ENCODE measurements around the gene FRMD8.

FRMD8 gene

DNA sequence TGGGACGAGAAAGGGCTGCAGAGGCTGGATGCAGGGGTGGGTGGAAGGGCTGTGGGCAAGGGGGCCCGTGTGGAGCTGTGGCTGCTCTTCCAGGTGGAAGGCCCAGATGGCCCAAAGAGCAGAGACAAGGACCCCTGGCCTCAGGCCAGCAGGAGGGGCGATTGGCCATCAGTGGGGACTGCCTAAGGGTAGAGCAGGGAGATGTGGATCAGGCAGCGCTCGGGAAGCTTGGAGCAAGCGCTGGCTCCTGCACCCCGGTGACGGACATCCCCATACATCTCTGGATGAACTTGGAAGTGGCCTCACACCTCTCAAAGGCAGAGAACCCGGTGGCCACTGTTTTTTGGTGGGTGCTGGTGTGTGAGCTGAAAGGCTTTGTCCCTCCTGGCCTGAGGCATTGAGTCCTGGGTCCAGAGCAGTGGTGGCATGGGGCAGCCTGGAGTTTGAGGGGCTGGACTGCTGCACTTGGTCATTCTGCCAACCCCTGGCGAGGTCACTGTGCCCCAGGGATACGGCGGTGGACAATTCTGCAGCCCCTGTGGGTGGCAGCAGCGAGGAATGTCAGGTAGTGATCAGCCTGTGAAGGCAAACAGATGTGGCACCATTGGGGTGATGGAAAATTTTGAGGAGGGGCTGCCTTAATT, 5.9 kb downstream of the FRMD8 start:
- in situ Hi-C loops (cut with HindIII; ENCODE audit: low sequenced_read_pairs) = no loop called here
- TF ChIP-seq, protein P1, sequence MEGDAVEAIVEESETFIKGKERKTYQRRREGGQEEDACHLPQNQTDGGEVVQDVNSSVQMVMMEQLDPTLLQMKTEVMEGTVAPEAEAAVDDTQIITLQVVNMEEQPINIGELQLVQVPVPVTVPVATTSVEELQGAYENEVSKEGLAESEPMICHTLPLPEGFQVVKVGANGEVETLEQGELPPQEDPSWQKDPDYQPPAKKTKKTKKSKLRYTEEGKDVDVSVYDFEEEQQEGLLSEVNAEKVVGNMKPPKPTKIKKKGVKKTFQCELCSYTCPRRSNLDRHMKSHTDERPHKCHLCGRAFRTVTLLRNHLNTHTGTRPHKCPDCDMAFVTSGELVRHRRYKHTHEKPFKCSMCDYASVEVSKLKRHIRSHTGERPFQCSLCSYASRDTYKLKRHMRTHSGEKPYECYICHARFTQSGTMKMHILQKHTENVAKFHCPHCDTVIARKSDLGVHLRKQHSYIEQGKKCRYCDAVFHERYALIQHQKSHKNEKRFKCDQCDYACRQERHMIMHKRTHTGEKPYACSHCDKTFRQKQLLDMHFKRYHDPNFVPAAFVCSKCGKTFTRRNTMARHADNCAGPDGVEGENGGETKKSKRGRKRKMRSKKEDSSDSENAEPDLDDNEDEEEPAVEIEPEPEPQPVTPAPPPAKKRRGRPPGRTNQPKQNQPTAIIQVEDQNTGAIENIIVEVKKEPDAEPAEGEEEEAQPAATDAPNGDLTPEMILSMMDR (IDR thresholded peaks at IDR 0.05; ENCODE audit: low read depth, low read length) = no peak
- no peak overlapping the region for H3K4me3 ChIP-seq (ENCODE audit: low read depth, low read length)
- no peak for DNase-seq (ENCODE audit: low read depth, low spot score)

DNA sequence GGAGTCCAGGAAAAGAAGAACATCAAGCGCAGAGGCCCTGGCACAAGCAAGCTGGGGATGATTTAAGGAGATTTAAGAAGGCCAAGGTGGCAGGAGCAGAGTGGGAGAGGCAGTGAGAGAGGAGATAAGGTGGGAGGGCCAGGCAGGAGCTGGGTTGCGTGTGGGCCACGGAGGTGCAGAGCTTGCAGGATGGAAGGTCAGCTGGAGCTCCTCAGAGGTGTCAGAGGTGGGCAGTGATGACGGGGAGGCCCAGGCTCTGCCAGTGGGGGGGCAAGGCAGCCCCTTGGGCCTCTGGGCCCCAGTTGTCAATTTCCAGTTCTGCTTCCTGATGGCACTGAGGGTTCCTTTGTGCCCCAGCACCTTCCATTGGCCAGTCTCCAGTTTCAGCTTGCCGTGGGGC, 6.5 kb downstream of the FRMD8 start:
- TF ChIP-seq, protein P1 (IDR thresholded peaks at IDR 0.05; ENCODE audit: low read depth, low read length) = no peak
- H3K4me3 ChIP-seq (ENCODE audit: low read depth, low read length) = no peak overlapping the region
- in situ Hi-C loops (cut with HindIII; ENCODE audit: low sequenced_read_pairs) = no loop called here
- no peak for DNase-seq (ENCODE audit: low read depth, low spot score)

DNA sequence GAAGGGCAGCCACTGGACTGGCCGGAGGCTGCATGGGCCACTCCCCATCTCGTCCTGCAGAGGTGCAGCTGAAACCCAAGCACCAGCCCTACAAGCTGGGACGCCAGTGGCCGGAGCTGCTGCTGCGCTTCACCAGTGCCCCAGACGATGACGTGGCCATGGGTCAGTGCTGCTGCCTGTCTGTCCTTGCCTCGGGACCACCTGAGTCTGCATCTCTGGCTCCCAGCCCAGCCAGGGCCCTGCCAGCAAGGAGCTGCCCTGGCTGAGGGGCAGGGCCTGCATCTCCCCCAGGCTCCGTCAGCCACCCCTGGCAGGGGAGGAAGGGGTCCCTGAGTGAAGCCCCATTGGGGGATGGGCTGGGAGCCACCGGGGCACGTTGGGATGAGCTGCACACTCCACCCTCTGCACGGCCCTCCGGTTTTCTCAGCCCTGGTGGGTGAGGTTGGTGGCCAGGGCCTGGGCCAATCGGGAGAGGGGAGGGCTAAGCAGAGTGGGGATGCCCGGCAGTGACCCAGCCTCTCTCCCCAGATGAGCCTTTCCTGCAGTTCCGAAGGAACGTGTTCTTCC, 7.2 kb downstream of the FRMD8 start:
- TF ChIP-seq, protein P1 (IDR thresholded peaks at IDR 0.05; ENCODE audit: low read depth, low read length) = no peak
- no peak for DNase-seq (ENCODE audit: low read depth, low spot score)
- H3K4me3 ChIP-seq (ENCODE audit: low read depth, low read length) = no peak overlapping the region
- in situ Hi-C loops (cut with HindIII; ENCODE audit: low sequenced_read_pairs) = no loop called here

DNA sequence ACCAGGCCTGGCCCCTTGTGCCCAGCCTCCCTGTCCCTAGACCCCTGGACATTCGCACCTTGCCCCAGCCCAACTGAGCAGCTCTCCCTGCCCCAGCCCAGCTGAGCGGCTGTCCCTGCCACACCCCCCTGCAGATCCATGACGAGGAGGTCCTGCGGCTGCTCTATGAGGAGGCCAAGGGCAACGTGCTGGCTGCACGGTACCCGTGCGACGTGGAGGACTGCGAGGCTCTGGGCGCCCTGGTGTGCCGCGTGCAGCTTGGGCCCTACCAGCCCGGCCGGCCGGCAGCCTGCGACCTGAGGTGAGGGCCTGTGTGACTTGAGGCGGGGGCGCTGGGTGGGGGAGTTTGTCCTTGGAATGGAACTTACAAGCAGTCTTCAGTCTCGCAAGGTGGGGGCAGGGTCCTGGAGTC, 7.7 kb downstream of the FRMD8 start:
- in situ Hi-C loops (cut with HindIII; ENCODE audit: low sequenced_read_pairs) = no loop called here
- TF ChIP-seq, protein P1 (IDR thresholded peaks at IDR 0.05; ENCODE audit: low read depth, low read length) = no peak
- no peak overlapping the region for H3K4me3 ChIP-seq (ENCODE audit: low read depth, low read length)
- no peak for DNase-seq (ENCODE audit: low read depth, low spot score)

GRCh38 chr11:65395961-65396530, 9.6 kb downstream of the FRMD8 start:
- H3K4me3 ChIP-seq (ENCODE audit: low read depth, low read length) = no peak overlapping the region
- in situ Hi-C loops (cut with HindIII; ENCODE audit: low sequenced_read_pairs) = no loop called here
- DNase-seq (ENCODE audit: low read depth, low spot score) = no peak
- TF ChIP-seq, protein P1 (IDR thresholded peaks at IDR 0.05; ENCODE audit: low read depth, low read length) = no peak

DNA sequence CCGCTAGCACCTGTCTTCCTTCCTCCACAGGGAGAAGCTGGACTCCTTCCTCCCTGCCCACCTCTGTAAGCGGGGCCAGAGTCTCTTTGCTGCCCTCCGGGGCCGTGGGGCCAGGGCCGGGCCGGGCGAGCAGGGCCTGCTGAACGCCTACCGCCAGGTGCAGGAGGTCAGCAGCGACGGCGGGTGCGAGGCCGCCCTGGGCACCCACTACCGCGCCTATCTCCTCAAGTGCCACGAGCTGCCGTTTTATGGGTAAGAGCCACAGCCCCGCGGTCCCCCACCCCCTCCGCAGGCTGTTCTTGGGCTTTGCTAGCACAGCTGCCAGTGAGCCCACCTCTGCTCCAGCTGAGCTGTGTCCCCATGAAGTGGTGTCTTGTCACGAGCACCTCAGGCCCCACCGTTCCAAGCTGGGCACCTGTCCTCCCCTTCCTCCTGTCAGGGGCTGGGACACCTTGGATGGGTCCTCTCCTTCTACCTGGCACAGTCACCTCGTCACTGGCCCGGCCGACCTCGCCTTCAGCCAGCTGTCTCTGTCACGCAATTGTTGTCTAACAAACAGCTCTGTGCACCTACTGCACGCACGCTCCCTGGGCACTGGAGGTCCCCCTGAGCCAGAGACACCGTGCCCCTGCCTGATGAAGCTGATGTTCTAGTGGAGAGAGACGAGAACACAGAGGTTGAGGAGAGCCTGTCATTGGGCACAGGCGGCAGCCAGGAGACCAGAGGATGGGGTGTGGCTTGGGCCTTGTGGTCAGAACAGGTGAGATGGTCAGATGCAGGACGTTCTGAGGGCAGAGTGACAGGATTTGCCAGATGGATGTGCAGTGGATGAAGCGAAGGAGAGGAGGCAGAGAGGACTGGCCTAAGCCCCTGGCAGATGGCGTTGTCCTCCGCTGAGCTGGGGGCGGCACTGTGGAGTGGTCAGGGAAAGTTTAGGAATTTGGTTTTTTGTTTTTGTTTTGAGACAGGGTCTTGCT, 10.6 kb downstream of the FRMD8 start:
- in situ Hi-C loops (cut with HindIII; ENCODE audit: low sequenced_read_pairs) = no loop called here
- DNase-seq (ENCODE audit: low read depth, low spot score) = no peak
- TF ChIP-seq, protein P1 (IDR thresholded peaks at IDR 0.05; ENCODE audit: low read depth, low read length) = no peak
- no peak overlapping the region for H3K4me3 ChIP-seq (ENCODE audit: low read depth, low read length)

Data from astrocyte of the spinal cord (primary cell).